Neuronal stem cell (in vitro differentiated cells): ENCODE results near the gene DEDD2.
A peak's percentile ranks its signal among the peaks of the same experiment; 100 is the strongest.

Experiments used
- DNase-seq: peaks from one replicate; pipeline ENCODE4 v3.0.0-alpha.2; 2013; ENCODE audit warnings: low spot score
- H2AFZ ChIP-seq: one replicate; pipeline ENCODE4 v1.6.1; 2013; ENCODE audit warnings: mild to moderate bottlenecking, low read length, inconsistent platforms
- H2AK5ac ChIP-seq: 2 replicates; pipeline ENCODE4 v1.6.1; 2013; ENCODE audit warnings: low read depth, mild to moderate bottlenecking, inconsistent platforms, low read length, moderate library complexity, mixed read lengths
- H2BK120ac ChIP-seq: 2 replicates; pipeline ENCODE4 v1.6.1; 2013; ENCODE audit warnings: low read depth, mild to moderate bottlenecking, inconsistent platforms, low read length, moderate library complexity, mixed read lengths
- H2BK12ac ChIP-seq: one replicate; pipeline ENCODE4 v1.6.1; 2013; ENCODE audit warnings: low read length, inconsistent platforms
- H2BK15ac ChIP-seq: 2 replicates; pipeline ENCODE4 v1.6.1; 2013; ENCODE audit warnings: mild to moderate bottlenecking, low read length, inconsistent platforms, mixed read lengths
- H2BK5ac ChIP-seq: one replicate; pipeline ENCODE4 v1.6.1; 2013; ENCODE audit warnings: inconsistent platforms, mild to moderate bottlenecking, low read length, moderate library complexity
- H3K14ac ChIP-seq: one replicate; pipeline ENCODE4 v1.6.1; 2013; ENCODE audit warnings: low read length, inconsistent platforms
- H3K18ac ChIP-seq: 2 replicates; pipeline ENCODE4 v1.6.1; 2013; ENCODE audit warnings: low read length, inconsistent platforms
- H3K23ac ChIP-seq: 2 replicates; pipeline ENCODE4 v1.6.1; 2013; ENCODE audit warnings: low read depth, mild to moderate bottlenecking, mixed read lengths, low read length, inconsistent platforms; ENCODE audit not compliant: poor library complexity
- H3K27ac ChIP-seq: replicated peaks from 3 replicates; pipeline ENCODE4 v1.5.1; 2013; ENCODE audit warnings: low read length, inconsistent platforms
- H3K27me3 ChIP-seq, 3 experiments: 2 replicates each; pipeline ENCODE4 v1.6.1; 2013; ENCODE audit warnings: low read length in 3 of 3, mild to moderate bottlenecking in 2 of 3, inconsistent platforms in 1 of 3, low read depth in 1 of 3, mixed read lengths in 1 of 3, moderate library complexity in 1 of 3; ENCODE audit not compliant: control insufficient read depth in 3 of 3, insufficient read depth in 3 of 3
- H3K36me3 ChIP-seq, 2 donors: replicated peaks in 1 of 2; 2 replicates each; pipeline ENCODE4 v1.6.1; 2013; ENCODE audit warnings: low read length in 2 of 2; ENCODE audit not compliant: control insufficient read depth in 2 of 2, insufficient read depth in 2 of 2
- H3K4ac ChIP-seq: 2 replicates; pipeline ENCODE4 v1.6.1; 2013; ENCODE audit warnings: inconsistent platforms, mild to moderate bottlenecking, low read length, moderate library complexity
- H3K4me1 ChIP-seq, 2 donors: 1 replicate in 1 of 2; 2 replicates in 1 of 2; pipeline ENCODE4 v1.6.1; 2013; ENCODE audit warnings: low read length in 2 of 2, low read depth in 1 of 2; ENCODE audit not compliant: control insufficient read depth in 2 of 2, insufficient read depth in 1 of 2
- H3K4me2 ChIP-seq: one replicate; pipeline ENCODE4 v1.6.1; 2013; ENCODE audit warnings: mild to moderate bottlenecking, low read length, inconsistent platforms; ENCODE audit not compliant: insufficient read depth, poor library complexity, severe bottlenecking
- H3K4me3 ChIP-seq, 2 donors: 2 replicates each; pipeline ENCODE4 v1.5.1; 2013; ENCODE audit warnings: low read length in 2 of 2, mild to moderate bottlenecking in 2 of 2, inconsistent platforms in 1 of 2, moderate library complexity in 1 of 2
- H3K79me1 ChIP-seq: one replicate; pipeline ENCODE4 v1.6.1; 2013; ENCODE audit warnings: low read depth, mild to moderate bottlenecking, inconsistent platforms, low read length, moderate library complexity
- H3K9ac ChIP-seq: one replicate; pipeline ENCODE4 v1.6.1; 2013; ENCODE audit warnings: mild to moderate bottlenecking, low read depth, low read length, inconsistent platforms; ENCODE audit not compliant: poor library complexity
- H3K9me3 ChIP-seq, 2 donors: replicated peaks in 1 of 2; 2 replicates each; pipeline versions ENCODE3 to v1.6.1; 2013; ENCODE audit warnings: low read length in 2 of 2, mild to moderate bottlenecking in 2 of 2, inconsistent platforms in 1 of 2, low read depth in 1 of 2, mixed read lengths in 1 of 2, moderate library complexity in 1 of 2; ENCODE audit not compliant: control insufficient read depth in 2 of 2, insufficient read depth in 1 of 2
- H4K8ac ChIP-seq: one replicate; pipeline ENCODE4 v1.6.1; 2013; ENCODE audit warnings: low read depth, mild to moderate bottlenecking, inconsistent platforms, low read length, moderate library complexity
- H4K91ac ChIP-seq: one replicate; pipeline ENCODE4 v1.6.1; 2013; ENCODE audit warnings: low read length, low read depth, mild to moderate bottlenecking, inconsistent platforms; ENCODE audit not compliant: poor library complexity
- WGBS, 2 donors: extraction: QIAGEN DNeasy Blood & Tissue Kit; methylation state at CpG; one replicate each; pipeline ENCODE4 v1.1.7; 2013; ENCODE audit warnings: missing lambda C conversion rate in 2 of 2, mixed read lengths in 1 of 2; ENCODE audit not compliant: insufficient read length in 2 of 2, insufficient replicate concordance in 1 of 2; ENCODE audit errors: extremely low coverage in 2 of 2; 5-methylcytosine and 5-hydroxymethylcytosine counted together

The DEDD2 gene

DNA sequence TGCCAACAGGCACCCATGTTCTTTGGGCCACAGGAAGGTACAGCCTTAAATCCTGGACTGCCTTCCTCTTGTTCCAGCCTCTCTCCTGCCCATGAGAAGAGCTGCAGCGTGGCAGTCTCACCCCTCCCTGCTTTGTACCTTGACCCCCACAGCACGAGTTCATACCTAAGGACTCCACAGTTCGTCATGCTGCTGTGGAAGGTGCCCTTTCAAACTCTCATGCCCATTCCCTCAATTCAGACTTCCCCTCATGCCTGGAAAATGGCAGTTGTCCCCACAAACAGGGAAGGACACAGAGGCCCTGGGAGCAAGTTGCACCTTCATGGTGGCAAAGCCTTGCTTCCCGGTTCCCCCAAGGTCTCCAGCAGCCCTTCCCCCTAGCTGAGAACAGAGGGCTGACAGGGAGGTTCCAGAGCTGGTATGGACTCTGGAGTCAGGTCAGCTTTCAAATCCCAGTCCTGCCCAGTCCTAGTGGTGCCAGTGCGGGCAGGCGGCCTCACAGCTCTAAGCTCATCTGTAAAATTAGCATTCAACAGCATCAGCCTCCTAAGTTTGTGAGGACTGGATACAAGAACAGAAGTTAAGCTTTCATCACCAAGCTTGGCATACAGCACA is 16.3 kb upstream of the DEDD2 start:
- Histone ChIP-seq H3K27ac (no peak overlapping the region), H2AFZ (no peak overlapping the region), H2AK5ac (no peak overlapping the region), H3K14ac (no peak overlapping the region), H2BK15ac (no peak overlapping the region), H3K9ac (no peak overlapping the region), H3K4ac (no peak overlapping the region), H3K27me3 (no peaks in the 10 kb centered on the region), H3K36me3 (peaks cover 57 to 90% of the 10 kb centered on the region in 2 donors), H3K4me1 (peaks cover 0 to 3% of the 10 kb centered on the region in 2 donors), H3K4me3 (no peak overlapping the region), H2BK120ac (no peak overlapping the region), H4K91ac (no peak overlapping the region), H3K79me1 (peaks cover 3% of the 10 kb centered on the region), H3K18ac (no peak overlapping the region), H3K9me3 (no peaks in the 10 kb centered on the region), H4K8ac (no peak overlapping the region), H3K4me2 (no peak overlapping the region), H2BK12ac (no peak overlapping the region), H3K23ac (no peak overlapping the region), H2BK5ac (no peak overlapping the region)
- WGBS, 2 donors, result no CpG with 5 or more reads among the region's 6 CpGs
- DNase-seq, result no peak

DNA sequence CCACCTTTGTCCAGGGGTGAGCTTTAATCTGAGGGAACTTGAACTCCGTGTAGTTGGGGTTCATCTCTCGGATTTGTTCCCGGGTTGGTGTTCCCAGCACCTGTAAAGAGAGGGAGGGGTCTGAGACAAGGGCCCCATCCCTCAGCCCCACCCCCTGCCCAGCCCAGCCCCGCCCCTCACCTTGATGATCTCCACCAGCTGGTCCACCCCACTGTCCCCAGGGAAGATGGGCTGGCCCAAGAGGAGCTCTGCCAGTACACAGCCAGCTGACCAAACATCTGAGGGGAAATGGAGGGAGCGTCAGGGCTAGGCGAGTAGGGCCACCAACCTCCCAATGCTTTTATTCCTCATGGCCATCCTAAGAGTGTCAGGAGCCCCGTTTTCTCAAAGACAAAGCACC is 15.6 kb upstream of the DEDD2 start:
- Histone ChIP-seq H3K23ac (no peak overlapping the region), H4K8ac (no peak overlapping the region), H2BK15ac (no peak overlapping the region), H3K79me1 (peaks cover 1% of the 10 kb centered on the region), H3K14ac (no peak overlapping the region), H2AFZ (no peak overlapping the region), H4K91ac (no peak overlapping the region), H3K27ac (no peak overlapping the region), H3K4me3 (no peak overlapping the region), H2AK5ac (no peak overlapping the region), H2BK5ac (no peak overlapping the region), H3K4ac (no peak overlapping the region), H3K9ac (no peak overlapping the region), H2BK120ac (no peak overlapping the region), H3K9me3 (no peaks in the 10 kb centered on the region), H2BK12ac (no peak overlapping the region), H3K4me1 (peaks cover 0 to 3% of the 10 kb centered on the region in 2 donors), H3K18ac (no peak overlapping the region), H3K27me3 (no peaks in the 10 kb centered on the region), H3K4me2 (no peak overlapping the region), H3K36me3 (peaks cover 58 to 92% of the 10 kb centered on the region in 2 donors)
- no CpG with 5 or more reads among the region's 7 CpGs for WGBS, 2 donors
- no peak for DNase-seq

DNA sequence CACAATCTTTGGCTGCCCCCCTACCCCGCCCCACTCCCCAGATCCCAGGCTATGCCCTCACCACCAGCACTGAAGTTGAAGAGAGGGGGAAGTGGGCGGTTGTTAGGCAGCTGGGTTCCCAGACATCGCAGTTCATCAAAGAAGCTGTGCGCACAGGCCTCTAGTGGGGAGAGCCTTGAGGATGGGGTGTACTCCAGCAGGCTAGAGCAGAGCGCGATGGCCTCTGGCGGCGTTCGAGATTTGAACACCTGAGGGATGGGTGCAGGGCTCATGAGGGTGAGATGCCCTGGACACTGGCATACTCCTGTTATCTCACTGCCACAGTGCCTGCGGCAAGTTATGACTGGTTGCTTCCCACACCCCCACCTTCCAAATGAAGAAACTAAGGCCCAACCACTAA is 15.0 kb upstream of the DEDD2 start:
- no peak overlapping the region for H2BK15ac ChIP-seq
- peaks cover 58 to 94% of the 10 kb centered on the region in 2 donors for H3K36me3 ChIP-seq
- H2BK120ac ChIP-seq, result no peak overlapping the region
- H4K8ac ChIP-seq, result no peak overlapping the region
- no peak overlapping the region for H3K23ac ChIP-seq
- no peak overlapping the region for H3K9ac ChIP-seq
- no peak overlapping the region for H3K14ac ChIP-seq
- no peak overlapping the region for H3K27ac ChIP-seq
- H3K18ac ChIP-seq, result no peak overlapping the region
- WGBS, 2 donors, result no CpG with 5 or more reads among the region's 10 CpGs
- H3K79me1 ChIP-seq, result peaks cover 1% of the 10 kb centered on the region
- no peak overlapping the region for H2AK5ac ChIP-seq
- no peak overlapping the region for H3K4ac ChIP-seq
- no peak overlapping the region for H2BK5ac ChIP-seq
- no peak overlapping the region for H4K91ac ChIP-seq
- no peak overlapping the region for H2BK12ac ChIP-seq
- H2AFZ ChIP-seq, result no peak overlapping the region
- H3K4me2 ChIP-seq, result no peak overlapping the region
- H3K4me1 ChIP-seq, result peaks cover 0 to 3% of the 10 kb centered on the region in 2 donors
- no peak overlapping the region for H3K4me3 ChIP-seq
- no peaks in the 10 kb centered on the region for H3K9me3 ChIP-seq
- no peaks in the 10 kb centered on the region for H3K27me3 ChIP-seq
- no peak for DNase-seq

DNA sequence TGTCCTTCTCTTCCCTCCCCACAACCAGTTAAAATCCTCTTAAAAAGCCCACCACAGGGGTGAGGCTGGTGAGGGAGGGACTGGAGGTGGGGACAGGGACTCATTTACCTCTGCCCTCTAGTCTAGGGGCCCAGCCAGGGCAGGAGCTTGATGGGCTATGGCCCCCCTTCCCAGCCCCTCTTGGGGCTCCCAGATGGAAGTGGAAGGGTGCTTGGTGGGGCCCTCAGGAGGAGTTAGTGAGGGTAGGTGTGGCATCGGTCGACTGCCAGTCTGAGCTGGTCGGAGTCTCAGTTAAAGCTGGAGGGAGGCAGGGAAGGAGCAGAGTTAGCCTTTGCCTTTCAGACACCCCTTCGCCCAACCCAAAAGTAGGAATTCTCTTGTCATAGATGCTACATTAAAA is 13.1 kb upstream of the DEDD2 start:
- H3K27me3 ChIP-seq, result no peaks in the 10 kb centered on the region
- no CpG with 5 or more reads among the region's 4 CpGs for WGBS, 2 donors
- no peak overlapping the region for H3K27ac ChIP-seq
- no peak overlapping the region for H3K9ac ChIP-seq
- H3K14ac ChIP-seq, result no peak overlapping the region
- no peak for DNase-seq
- no peak overlapping the region for H3K4me2 ChIP-seq
- no peak overlapping the region for H3K4me3 ChIP-seq
- H2BK5ac ChIP-seq, result peak overlapping the region; percentile 53
- H3K18ac ChIP-seq, result no peak overlapping the region
- H3K4ac ChIP-seq, result no peak overlapping the region
- no peak overlapping the region for H4K8ac ChIP-seq
- no peak overlapping the region for H2BK12ac ChIP-seq
- H3K79me1 ChIP-seq, result peaks cover 3% of the 10 kb centered on the region
- peaks cover 63 to 97% of the 10 kb centered on the region in 2 donors for H3K36me3 ChIP-seq
- H2BK15ac ChIP-seq, result no peak overlapping the region
- peaks cover 0 to 3% of the 10 kb centered on the region in 2 donors for H3K4me1 ChIP-seq
- H3K9me3 ChIP-seq, result peaks cover 0 to 3% of the 10 kb centered on the region in 2 donors
- H3K23ac ChIP-seq, result no peak overlapping the region
- H2AK5ac ChIP-seq, result no peak overlapping the region
- H2BK120ac ChIP-seq, result no peak overlapping the region
- H2AFZ ChIP-seq, result no peak overlapping the region
- H4K91ac ChIP-seq, result no peak overlapping the region
